ENCODE measurements around the gene PDZD2.
A peak's percentile ranks its signal among the peaks of the same experiment; 100 is the strongest.

DNA sequence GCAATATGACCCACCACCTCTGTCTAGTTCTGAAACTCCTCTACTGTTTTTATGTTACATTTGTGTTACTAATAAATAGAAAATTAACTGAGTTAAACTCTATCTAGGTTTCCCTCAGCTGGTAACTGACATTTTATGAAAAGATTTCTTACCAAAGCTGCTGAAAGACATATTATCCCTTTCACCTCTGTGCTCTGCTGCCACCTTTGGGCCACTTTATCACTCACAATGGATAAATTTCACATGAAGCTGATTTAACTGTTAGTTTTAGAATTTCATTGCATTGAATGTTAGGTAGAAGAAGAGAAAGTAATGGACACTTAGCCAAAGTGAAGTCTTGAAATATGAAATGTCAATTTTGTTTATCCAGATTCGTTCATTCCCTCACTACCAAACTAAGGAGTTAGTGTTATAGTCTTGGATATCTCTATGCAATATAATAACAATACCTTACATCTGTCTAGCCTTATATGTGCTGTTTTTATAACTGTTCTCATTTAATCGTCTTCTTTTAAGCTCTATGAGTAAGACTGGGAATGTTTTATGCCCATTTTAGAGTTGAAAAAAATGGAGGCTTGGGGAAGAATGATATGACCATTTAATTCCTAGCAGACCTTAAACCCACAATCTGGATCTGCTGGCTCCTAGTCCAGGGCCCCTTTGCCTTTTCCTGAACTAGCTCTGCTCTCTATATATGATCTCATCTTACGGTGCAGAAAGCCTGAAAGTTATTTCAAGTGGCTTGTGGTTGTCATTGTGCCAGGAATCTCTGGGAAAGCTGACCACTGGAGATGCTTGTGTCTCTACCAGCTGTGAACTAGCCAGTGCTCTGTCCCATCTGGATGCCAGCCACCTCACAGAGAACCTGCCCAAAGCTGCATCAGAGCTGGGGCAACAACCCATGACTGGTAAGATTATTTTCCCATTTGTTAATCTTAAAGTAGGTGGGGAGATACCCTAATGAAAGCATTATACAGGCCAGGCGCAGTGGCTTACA lies 438.1 kb downstream of the PDZD2 start:
- TF ChIP-seq, protein P1, sequence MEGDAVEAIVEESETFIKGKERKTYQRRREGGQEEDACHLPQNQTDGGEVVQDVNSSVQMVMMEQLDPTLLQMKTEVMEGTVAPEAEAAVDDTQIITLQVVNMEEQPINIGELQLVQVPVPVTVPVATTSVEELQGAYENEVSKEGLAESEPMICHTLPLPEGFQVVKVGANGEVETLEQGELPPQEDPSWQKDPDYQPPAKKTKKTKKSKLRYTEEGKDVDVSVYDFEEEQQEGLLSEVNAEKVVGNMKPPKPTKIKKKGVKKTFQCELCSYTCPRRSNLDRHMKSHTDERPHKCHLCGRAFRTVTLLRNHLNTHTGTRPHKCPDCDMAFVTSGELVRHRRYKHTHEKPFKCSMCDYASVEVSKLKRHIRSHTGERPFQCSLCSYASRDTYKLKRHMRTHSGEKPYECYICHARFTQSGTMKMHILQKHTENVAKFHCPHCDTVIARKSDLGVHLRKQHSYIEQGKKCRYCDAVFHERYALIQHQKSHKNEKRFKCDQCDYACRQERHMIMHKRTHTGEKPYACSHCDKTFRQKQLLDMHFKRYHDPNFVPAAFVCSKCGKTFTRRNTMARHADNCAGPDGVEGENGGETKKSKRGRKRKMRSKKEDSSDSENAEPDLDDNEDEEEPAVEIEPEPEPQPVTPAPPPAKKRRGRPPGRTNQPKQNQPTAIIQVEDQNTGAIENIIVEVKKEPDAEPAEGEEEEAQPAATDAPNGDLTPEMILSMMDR (IDR thresholded peaks at IDR 0.05; ENCODE audit: low read length), result peak; percentile 84
- no peak for TF ChIP-seq EZH2 (optimal IDR thresholded peaks at IDR 0.05; ENCODE audit: low read depth, low read length)
- TF ChIP-seq EZH2phosphoT487 (IDR thresholded peaks at IDR 0.05; ENCODE audit: low read length), result no peak

Data from MM.1S (cell line).